Ovary (tissue), 3 donors: ENCODE results near the gene RNGTT.

Experiments
- CTCF ChIP-seq, 3 donors: fragments of 450-650 bp in 2 of 3; fragments of 200-600 bp in 1 of 3; IDR thresholded peaks; one replicate each; pipeline versions ENCODE4 v1.5.1 to v1.8.0; 2016 to 2022; ENCODE audit warnings: antibody characterized with exemption in 3 of 3, mild to moderate bottlenecking in 1 of 3
- EP300 ChIP-seq: sonication (generic); formaldehyde crosslinking; IDR thresholded peaks from one replicate; pipeline ENCODE4 v1.6.1; 2017; ENCODE audit warnings: antibody characterized with exemption
- POLR2A ChIP-seq: fragments of 450-650 bp; IDR thresholded peaks from one replicate; pipeline ENCODE4 v1.6.1; 2017; ENCODE audit warnings: antibody characterized with exemption, mild to moderate bottlenecking, moderate library complexity
- donor health status: DM: no; HTN: no; CAD: no.

- TF ChIP-seq POLR2A (no peak), CTCF (IDR thresholded peaks at IDR 0.05) (no peak), EP300 (no peak)
Observed at GRCh38 chr6:88741939-88742338, 221.5 kb downstream of the RNGTT start.
